ENCODE data around the gene ATP1A1. TPM values are rescaled to one million over a fixed set of nuclear protein-coding genes. Genes with fewer than 3 reads are reported as not detected.

The ATP1A1 gene
- total and polyA plus RNA-seq, 4 donors, result 70.6 to 223 (median 199) TPM

- DNase-seq (ENCODE audit: low read depth in 4 of 6, low spot score in 6 of 6), result no peak
- Histone ChIP-seq H3K36me3 (ENCODE audit: control insufficient read depth, insufficient read depth, low read length) (no peaks in the 10 kb centered on the region), H3K9me3 (ENCODE audit: control insufficient read depth, insufficient read depth, low read length) (no peaks in the 10 kb centered on the region), H3K4me3 (ENCODE audit: low read depth, low read length) (no peak overlapping the region), H3K4me1 (ENCODE audit: control insufficient read depth, insufficient read depth, low read length) (no peaks in the 10 kb centered on the region), H3K27ac (ENCODE audit: low read depth, low read length) (no peak overlapping the region), H3K27me3 (ENCODE audit: control insufficient read depth, insufficient read depth, low read length) (no peaks in the 10 kb centered on the region)
- 100% methylated on average over 2 of the region's 4 CpGs for WGBS (ENCODE audit: insufficient coverage)
Measured at GRCh38 chr1:116440731-116441130, 67.7 kb downstream of the ATP1A1 start.

DNA sequence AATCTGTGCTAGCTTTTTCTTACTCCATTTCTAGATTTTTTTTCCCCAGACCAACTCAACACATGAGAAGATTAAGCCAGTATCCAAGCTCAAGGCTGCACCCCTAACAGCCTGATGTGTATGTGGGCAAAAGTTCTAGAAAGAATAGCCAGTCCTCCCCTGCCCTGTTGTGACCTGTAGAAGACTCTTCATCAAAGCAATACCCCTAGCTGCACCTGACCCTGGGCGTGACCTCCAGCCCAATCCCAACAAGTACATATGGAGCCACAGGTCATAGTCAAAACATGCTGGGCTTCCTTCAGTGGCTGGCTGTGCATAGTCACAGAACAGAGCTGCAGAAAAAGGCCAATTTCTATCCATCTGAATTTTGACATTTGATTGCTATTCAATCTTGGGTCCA is 72.5 kb downstream of the ATP1A1 start:
- Histone ChIP-seq H3K4me3 (ENCODE audit: low read depth, low read length) (no peak overlapping the region), H3K27me3 (ENCODE audit: control insufficient read depth, insufficient read depth, low read length) (no peaks in the 10 kb centered on the region), H3K36me3 (ENCODE audit: control insufficient read depth, insufficient read depth, low read length) (no peaks in the 10 kb centered on the region), H3K4me1 (ENCODE audit: control insufficient read depth, insufficient read depth, low read length) (no peaks in the 10 kb centered on the region), H3K9me3 (ENCODE audit: control insufficient read depth, insufficient read depth, low read length) (no peaks in the 10 kb centered on the region), H3K27ac (ENCODE audit: low read depth, low read length) (no peak overlapping the region)
- DNase-seq (ENCODE audit: low read depth in 4 of 6, low spot score in 6 of 6), result no peak
- WGBS (ENCODE audit: insufficient coverage), result 83% methylated on average over 1 of the region's 1 CpG

GRCh38 chr1:116446686-116447085 is 73.6 kb downstream of the ATP1A1 start:
- Histone ChIP-seq H3K27me3 (ENCODE audit: control insufficient read depth, insufficient read depth, low read length) (no peaks in the 10 kb centered on the region), H3K4me1 (ENCODE audit: control insufficient read depth, insufficient read depth, low read length) (no peaks in the 10 kb centered on the region), H3K36me3 (ENCODE audit: control insufficient read depth, insufficient read depth, low read length) (no peaks in the 10 kb centered on the region), H3K9me3 (ENCODE audit: control insufficient read depth, insufficient read depth, low read length) (no peaks in the 10 kb centered on the region), H3K4me3 (ENCODE audit: low read depth, low read length) (no peak overlapping the region), H3K27ac (ENCODE audit: low read depth, low read length) (no peak overlapping the region)
- no peak for DNase-seq (ENCODE audit: low read depth in 4 of 6, low spot score in 6 of 6)
- no CpG with 5 or more reads among the region's 3 CpGs for WGBS (ENCODE audit: insufficient coverage)

DNA sequence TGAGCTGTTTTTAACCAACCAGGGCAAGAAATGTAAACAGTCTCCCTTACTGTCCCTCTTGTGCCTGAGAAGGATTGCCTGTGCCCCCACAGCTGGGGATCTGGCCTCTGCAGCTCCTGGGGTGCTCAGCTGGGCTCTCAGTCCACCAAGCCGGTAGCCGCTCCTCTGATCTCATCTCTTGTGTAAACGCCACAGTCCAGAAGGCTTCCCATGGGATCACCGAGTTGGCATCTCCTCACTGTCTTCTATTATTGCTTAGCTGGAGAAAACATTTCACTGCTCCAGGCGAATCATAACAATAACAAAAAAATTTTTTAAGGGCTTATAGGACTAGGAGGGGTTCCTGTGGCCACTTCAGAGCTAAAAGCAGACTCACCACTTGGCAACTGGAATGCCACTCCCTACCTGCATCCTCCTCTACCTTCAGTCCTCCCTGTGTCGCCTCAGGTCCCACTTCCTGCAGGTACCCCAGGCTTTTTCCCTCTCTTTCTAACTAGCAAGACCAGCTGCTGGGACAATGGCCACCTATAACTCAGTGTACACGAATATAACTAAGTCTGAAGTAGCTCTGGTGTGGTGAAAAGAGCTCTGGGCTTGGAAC is 75.8 kb downstream of the ATP1A1 start:
- DNase-seq (ENCODE audit: low read depth in 4 of 6, low spot score in 6 of 6), result peak in 1 of 6 donors; percentile 24
- no peaks in the 10 kb centered on the region for H3K27me3 ChIP-seq (ENCODE audit: control insufficient read depth, insufficient read depth, low read length)
- 76% methylated on average over 5 of the region's 7 CpGs for WGBS (ENCODE audit: insufficient coverage)
- H3K27ac ChIP-seq (ENCODE audit: low read depth, low read length), result no peak overlapping the region
- no peak overlapping the region for H3K4me3 ChIP-seq (ENCODE audit: low read depth, low read length)
- H3K36me3 ChIP-seq (ENCODE audit: control insufficient read depth, insufficient read depth, low read length), result no peaks in the 10 kb centered on the region
- H3K9me3 ChIP-seq (ENCODE audit: control insufficient read depth, insufficient read depth, low read length), result no peaks in the 10 kb centered on the region
- H3K4me1 ChIP-seq (ENCODE audit: control insufficient read depth, insufficient read depth, low read length), result peaks cover 3% of the 10 kb centered on the region

GRCh38 chr1:116449578-116449977 is 76.5 kb downstream of the ATP1A1 start:
- DNase-seq (ENCODE audit: low read depth in 4 of 6, low spot score in 6 of 6), result no peak
- H3K27ac ChIP-seq (ENCODE audit: low read depth, low read length), result no peak overlapping the region
- H3K4me3 ChIP-seq (ENCODE audit: low read depth, low read length), result no peak overlapping the region
- no peaks in the 10 kb centered on the region for H3K36me3 ChIP-seq (ENCODE audit: control insufficient read depth, insufficient read depth, low read length)
- peaks cover 3% of the 10 kb centered on the region for H3K4me1 ChIP-seq (ENCODE audit: control insufficient read depth, insufficient read depth, low read length)
- H3K9me3 ChIP-seq (ENCODE audit: control insufficient read depth, insufficient read depth, low read length), result no peaks in the 10 kb centered on the region
- no peaks in the 10 kb centered on the region for H3K27me3 ChIP-seq (ENCODE audit: control insufficient read depth, insufficient read depth, low read length)

GRCh38 chr1:116451702-116452101 is 78.7 kb downstream of the ATP1A1 start:
- Histone ChIP-seq H3K9me3 (ENCODE audit: control insufficient read depth, insufficient read depth, low read length) (no peaks in the 10 kb centered on the region), H3K27ac (ENCODE audit: low read depth, low read length) (no peak overlapping the region), H3K27me3 (ENCODE audit: control insufficient read depth, insufficient read depth, low read length) (no peaks in the 10 kb centered on the region), H3K36me3 (ENCODE audit: control insufficient read depth, insufficient read depth, low read length) (no peaks in the 10 kb centered on the region), H3K4me1 (ENCODE audit: control insufficient read depth, insufficient read depth, low read length) (peaks cover 3% of the 10 kb centered on the region), H3K4me3 (ENCODE audit: low read depth, low read length) (no peak overlapping the region)
- DNase-seq (ENCODE audit: low read depth in 4 of 6, low spot score in 6 of 6), result peak in 1 of 6 donors; percentile 62

DNA sequence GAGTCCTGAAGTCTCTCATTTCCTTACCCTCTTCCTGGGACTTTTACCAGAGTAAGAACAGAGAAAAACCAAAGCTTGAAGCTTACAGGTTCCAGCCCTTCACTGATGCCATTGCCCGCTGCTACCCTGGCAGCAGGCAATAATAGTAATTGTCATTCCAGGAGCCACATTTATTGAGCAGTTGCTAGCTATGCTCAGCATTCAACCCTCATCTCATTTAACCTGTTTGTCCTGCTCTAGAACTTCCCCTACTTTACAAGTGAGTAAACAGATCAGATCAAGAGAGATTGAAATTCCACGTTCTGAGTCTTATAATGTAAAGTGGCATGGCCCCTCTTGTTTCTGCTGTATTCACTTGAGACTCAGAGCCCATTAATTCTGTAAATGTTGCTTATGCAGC is 80.4 kb downstream of the ATP1A1 start:
- 89% methylated on average over 1 of the region's 2 CpGs for WGBS (ENCODE audit: insufficient coverage)

DNA sequence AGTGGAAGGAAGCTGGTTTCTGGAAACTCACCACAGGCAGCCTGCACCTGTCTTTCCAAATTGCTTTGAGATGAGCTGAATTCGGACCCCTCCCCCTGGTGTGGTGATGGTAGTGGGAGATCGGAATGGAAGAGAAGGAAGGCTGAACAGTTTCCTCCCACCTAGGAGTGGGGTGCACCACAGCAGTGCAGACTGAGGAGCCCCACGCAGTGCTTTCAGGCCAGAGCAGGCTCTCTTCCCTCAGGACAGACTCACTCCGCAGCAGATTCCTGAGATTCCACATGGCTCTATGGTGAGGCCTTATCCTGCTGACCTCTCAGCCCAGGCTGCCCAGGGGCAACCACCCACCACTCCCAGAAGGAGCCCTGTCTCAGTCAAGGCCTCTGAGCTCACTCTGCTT is 80.9 kb downstream of the ATP1A1 start:
- WGBS (ENCODE audit: insufficient coverage), result 82% methylated on average over 2 of the region's 4 CpGs
- DNase-seq (ENCODE audit: low read depth in 4 of 6, low spot score in 6 of 6), result no peak
- Histone ChIP-seq H3K27me3 (ENCODE audit: control insufficient read depth, insufficient read depth, low read length) (no peaks in the 10 kb centered on the region), H3K27ac (ENCODE audit: low read depth, low read length) (no peak overlapping the region), H3K36me3 (ENCODE audit: control insufficient read depth, insufficient read depth, low read length) (no peaks in the 10 kb centered on the region), H3K9me3 (ENCODE audit: control insufficient read depth, insufficient read depth, low read length) (no peaks in the 10 kb centered on the region), H3K4me3 (ENCODE audit: low read depth, low read length) (no peak overlapping the region), H3K4me1 (ENCODE audit: control insufficient read depth, insufficient read depth, low read length) (peaks cover 3% of the 10 kb centered on the region)

More for the DNA sequence above, 80.4 kb downstream of the ATP1A1 start:
- DNase-seq (ENCODE audit: low read depth in 4 of 6, low spot score in 6 of 6), result no peak
- Histone ChIP-seq H3K27me3 (ENCODE audit: control insufficient read depth, insufficient read depth, low read length) (no peaks in the 10 kb centered on the region), H3K27ac (ENCODE audit: low read depth, low read length) (no peak overlapping the region), H3K36me3 (ENCODE audit: control insufficient read depth, insufficient read depth, low read length) (no peaks in the 10 kb centered on the region), H3K4me3 (ENCODE audit: low read depth, low read length) (no peak overlapping the region), H3K4me1 (ENCODE audit: control insufficient read depth, insufficient read depth, low read length) (peaks cover 3% of the 10 kb centered on the region), H3K9me3 (ENCODE audit: control insufficient read depth, insufficient read depth, low read length) (no peaks in the 10 kb centered on the region)

Small RNAs within 50 kb of the gene (small RNA-seq; reads per million reads assigned to genes)
- not detected for gene RF00019 (ENCODE audit: low replicate concordance)
- not detected for gene RNU6-817P (ENCODE audit: low replicate concordance)

Other genes with a start within 250 kb of the ATP1A1 start
- 10 to 100 TPM; 14.5 to 26.1 TPM for gene CD58, start 197.8 kb downstream of the ATP1A1 start, total RNA-seq
- gene CD58, start 197.8 kb downstream of the ATP1A1 start, polyA plus RNA-seq (ENCODE audit: insufficient read length in 2 of 2), result 10 to 100 TPM; 11.2 to 13.0 TPM